Small intestine (tissue), 7 donors: ENCODE data around the gene PHKA2. TPM values are rescaled to one million over a fixed set of nuclear protein-coding genes. Genes with fewer than 3 reads are reported as not detected.

ENCODE experiments used
- DNase-seq, 2 donors: peaks; one replicate each; pipeline versions ENCODE4 v3.0.0 to v3.0.0-alpha.2; 2013
- FAIRE-seq: peaks from 2 replicates; lab custom pipeline; 2012; peaks lifted over from hg19 to GRCh38; lab: Jason Lieb, UNC
- H3K27ac ChIP-seq, 3 donors: one replicate each; pipeline ENCODE4 v1.5.1; 2013; ENCODE audit warnings: low read length in 2 of 3, mild to moderate bottlenecking in 2 of 3, control low read depth in 1 of 3, inconsistent platforms in 1 of 3, low read depth in 1 of 3, moderate library complexity in 1 of 3
- H3K27me3 ChIP-seq, 3 donors: one replicate each; pipeline ENCODE4 v1.6.1; 2013; ENCODE audit warnings: low read length in 3 of 3, inconsistent platforms in 1 of 3; ENCODE audit not compliant: control insufficient read depth in 3 of 3, insufficient read depth in 3 of 3
- H3K36me3 ChIP-seq, 3 donors: one replicate each; pipeline ENCODE4 v1.6.1; 2013; ENCODE audit warnings: low read length in 3 of 3, inconsistent platforms in 1 of 3, low read depth in 1 of 3, mild to moderate bottlenecking in 1 of 3, moderate library complexity in 1 of 3; ENCODE audit not compliant: control insufficient read depth in 3 of 3, insufficient read depth in 2 of 3
- H3K4me1 ChIP-seq, 3 donors: one replicate each; pipeline ENCODE4 v1.6.1; 2013; ENCODE audit warnings: low read length in 2 of 3, inconsistent platforms in 1 of 3, low read depth in 1 of 3, mild to moderate bottlenecking in 1 of 3, moderate library complexity in 1 of 3; ENCODE audit not compliant: control insufficient read depth in 3 of 3, insufficient read depth in 2 of 3
- H3K4me3 ChIP-seq, 3 donors: one replicate each; pipeline ENCODE4 v1.5.1; 2013; ENCODE audit warnings: low read length in 3 of 3, control low read depth in 1 of 3, inconsistent platforms in 1 of 3, low read depth in 1 of 3, mild to moderate bottlenecking in 1 of 3, moderate library complexity in 1 of 3
- H3K9me3 ChIP-seq, 2 donors: one replicate each; pipeline ENCODE4 v1.6.1; 2013; ENCODE audit warnings: low read depth in 1 of 2, low read length in 1 of 2; ENCODE audit not compliant: control insufficient read depth in 2 of 2, insufficient read depth in 1 of 2
- WGBS, 3 donors: extraction: QIAGEN DNeasy Blood & Tissue Kit; methylation state at CpG; one replicate each; pipeline ENCODE4 v1.1.7; 2013; 5-methylcytosine and 5-hydroxymethylcytosine counted together
- polyA plus RNA-seq, 4 donors: library from polyadenylated mRNA; stranded (reverse) in 3 of 4; unstranded in 1 of 4; fragments of 200-250 nt in 3 of 4; fragments of 120-200 nt in 1 of 4; gene quantifications; one replicate each; pipeline versions ENCODE4 v1.2.1 to v1.2.3, GENCODE V29; 2013
- donor health status: healthy with polysubstance abuse.
- donor health status: control.
- donor health status: control.
- donor health status: Bipolar disorder and iron deficiency.
- donor health status: healthy.

Gene PHKA2
- polyA plus RNA-seq, 4 donors: 16.8 to 55.6 (median 21.4) TPM

GRCh38 chrX:19007011-19007410 is 23.1 kb upstream of the PHKA2 start:
- no peaks in the 10 kb centered on the region for H3K36me3 ChIP-seq
- FAIRE-seq (no peak), DNase-seq (no peak)
- 45 to 80% (median 59%) methylated on average over 7 of the region's 7 CpGs for WGBS, 3 donors
- H3K9me3 ChIP-seq: no peaks in the 10 kb centered on the region
- H3K27ac ChIP-seq: no peak overlapping the region
- H3K4me1 ChIP-seq: no peaks in the 10 kb centered on the region
- H3K27me3 ChIP-seq: no peaks in the 10 kb centered on the region
- H3K4me3 ChIP-seq: no peak overlapping the region

GRCh38 chrX:19005909-19006308 is 22.0 kb upstream of the PHKA2 start:
- DNase-seq (peak in 1 of 2 donors; percentile 17), FAIRE-seq (no peak)
- Histone ChIP-seq H3K9me3 (no peaks in the 10 kb centered on the region), H3K4me1 (no peaks in the 10 kb centered on the region), H3K36me3 (peaks cover 0 to 2% (median 0%) of the 10 kb centered on the region in 3 donors), H3K4me3 (no peak overlapping the region), H3K27ac (no peak overlapping the region), H3K27me3 (no peaks in the 10 kb centered on the region)
- WGBS, 3 donors: 46 to 71% (median 67%) methylated on average over 4 of the region's 4 CpGs

- FAIRE-seq: no peak
- Histone ChIP-seq H3K4me1 (no peaks in the 10 kb centered on the region), H3K27me3 (no peaks in the 10 kb centered on the region), H3K36me3 (peaks cover 0 to 2% (median 0%) of the 10 kb centered on the region in 3 donors), H3K4me3 (no peak overlapping the region), H3K27ac (no peak overlapping the region), H3K9me3 (no peaks in the 10 kb centered on the region)
- no peak for DNase-seq
- WGBS, 3 donors: 88 to 96% (median 88%) methylated on average over 5 of the region's 5 CpGs
These were observed 19.8 kb upstream of the PHKA2 start for GRCh38 chrX:19003756-19004155.

GRCh38 chrX:18998653-18999052 is 14.7 kb upstream of the PHKA2 start:
- Histone ChIP-seq H3K27me3 (no peaks in the 10 kb centered on the region), H3K4me1 (no peaks in the 10 kb centered on the region), H3K4me3 (no peak overlapping the region), H3K36me3 (peaks cover 0 to 2% (median 0%) of the 10 kb centered on the region in 3 donors), H3K27ac (no peak overlapping the region), H3K9me3 (no peaks in the 10 kb centered on the region)
- 57 to 79% (median 60%) methylated on average over 1 of the region's 1 CpG for WGBS, 3 donors
- DNase-seq (no peak), FAIRE-seq (no peak)

GRCh38 chrX:18997916-18998315 is 14.0 kb upstream of the PHKA2 start:
- H3K9me3 ChIP-seq: no peaks in the 10 kb centered on the region
- DNase-seq: no peak
- H3K4me3 ChIP-seq: no peak overlapping the region
- H3K27ac ChIP-seq: no peak overlapping the region
- H3K27me3 ChIP-seq: no peaks in the 10 kb centered on the region
- peaks cover 0 to 2% (median 0%) of the 10 kb centered on the region in 3 donors for H3K36me3 ChIP-seq
- FAIRE-seq: no peak
- WGBS, 3 donors: 53 to 74% (median 68%) methylated on average over 4 of the region's 4 CpGs
- H3K4me1 ChIP-seq: no peaks in the 10 kb centered on the region

GRCh38 chrX:18996536-18996935 is 12.6 kb upstream of the PHKA2 start:
- no peak overlapping the region for H3K4me3 ChIP-seq
- no peaks in the 10 kb centered on the region for H3K4me1 ChIP-seq
- H3K9me3 ChIP-seq: no peaks in the 10 kb centered on the region
- H3K27me3 ChIP-seq: no peaks in the 10 kb centered on the region
- peaks cover 0 to 2% (median 0%) of the 10 kb centered on the region in 3 donors for H3K36me3 ChIP-seq
- DNase-seq (no peak), FAIRE-seq (no peak)
- H3K27ac ChIP-seq: no peak overlapping the region

GRCh38 chrX:18995221-18995620 is 11.3 kb upstream of the PHKA2 start:
- H3K36me3 ChIP-seq: no peaks in the 10 kb centered on the region
- WGBS, 3 donors: 66 to 94% (median 81%) methylated on average over 3 of the region's 3 CpGs
- DNase-seq (no peak), FAIRE-seq (no peak)
- H3K4me3 ChIP-seq: no peak overlapping the region
- H3K9me3 ChIP-seq: no peaks in the 10 kb centered on the region
- no peaks in the 10 kb centered on the region for H3K4me1 ChIP-seq
- no peaks in the 10 kb centered on the region for H3K27me3 ChIP-seq
- H3K27ac ChIP-seq: no peak overlapping the region

GRCh38 chrX:18994713-18995112 is 10.8 kb upstream of the PHKA2 start:
- DNase-seq (no peak), FAIRE-seq (no peak)
- H3K4me1 ChIP-seq: no peaks in the 10 kb centered on the region
- H3K27ac ChIP-seq: no peak overlapping the region
- no peak overlapping the region for H3K4me3 ChIP-seq
- no peaks in the 10 kb centered on the region for H3K27me3 ChIP-seq
- WGBS, 3 donors: 79 to 97% (median 88%) methylated on average over 3 of the region's 3 CpGs
- no peaks in the 10 kb centered on the region for H3K36me3 ChIP-seq
- H3K9me3 ChIP-seq: no peaks in the 10 kb centered on the region

- Histone ChIP-seq H3K4me1 (no peaks in the 10 kb centered on the region), H3K4me3 (no peak overlapping the region), H3K36me3 (no peaks in the 10 kb centered on the region), H3K27ac (no peak overlapping the region), H3K27me3 (no peaks in the 10 kb centered on the region), H3K9me3 (no peaks in the 10 kb centered on the region)
- WGBS, 3 donors: 15 to 71% (median 43%) methylated on average over 7 of the region's 7 CpGs
- DNase-seq (peak; percentile 15 to 17), FAIRE-seq (no peak)
These were observed 8.9 kb upstream of the PHKA2 start for GRCh38 chrX:18992829-18993228.
